ENCODE measurements around the gene MGAT4A.

DNA sequence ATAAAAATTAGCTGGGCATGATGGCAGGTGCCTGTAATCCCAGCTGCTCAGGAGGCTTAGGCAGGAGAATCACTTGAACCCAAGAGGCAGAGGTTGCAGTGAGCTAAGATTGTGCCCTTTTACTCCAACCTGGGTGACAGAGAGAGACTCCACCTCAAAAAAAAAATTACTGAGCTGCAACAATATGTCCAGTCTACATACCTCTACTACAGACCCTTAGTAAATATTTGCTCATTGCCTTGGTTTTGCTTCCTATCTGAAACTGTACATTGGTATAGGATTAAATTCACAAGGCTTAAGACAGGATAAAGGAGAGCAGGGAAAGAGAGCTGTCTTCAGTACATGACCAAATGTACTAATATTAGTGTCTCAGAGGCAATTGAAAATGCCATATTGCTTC is 8.1 kb upstream of the MGAT4A start:
- TF ChIP-seq, protein P1, sequence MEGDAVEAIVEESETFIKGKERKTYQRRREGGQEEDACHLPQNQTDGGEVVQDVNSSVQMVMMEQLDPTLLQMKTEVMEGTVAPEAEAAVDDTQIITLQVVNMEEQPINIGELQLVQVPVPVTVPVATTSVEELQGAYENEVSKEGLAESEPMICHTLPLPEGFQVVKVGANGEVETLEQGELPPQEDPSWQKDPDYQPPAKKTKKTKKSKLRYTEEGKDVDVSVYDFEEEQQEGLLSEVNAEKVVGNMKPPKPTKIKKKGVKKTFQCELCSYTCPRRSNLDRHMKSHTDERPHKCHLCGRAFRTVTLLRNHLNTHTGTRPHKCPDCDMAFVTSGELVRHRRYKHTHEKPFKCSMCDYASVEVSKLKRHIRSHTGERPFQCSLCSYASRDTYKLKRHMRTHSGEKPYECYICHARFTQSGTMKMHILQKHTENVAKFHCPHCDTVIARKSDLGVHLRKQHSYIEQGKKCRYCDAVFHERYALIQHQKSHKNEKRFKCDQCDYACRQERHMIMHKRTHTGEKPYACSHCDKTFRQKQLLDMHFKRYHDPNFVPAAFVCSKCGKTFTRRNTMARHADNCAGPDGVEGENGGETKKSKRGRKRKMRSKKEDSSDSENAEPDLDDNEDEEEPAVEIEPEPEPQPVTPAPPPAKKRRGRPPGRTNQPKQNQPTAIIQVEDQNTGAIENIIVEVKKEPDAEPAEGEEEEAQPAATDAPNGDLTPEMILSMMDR (conservative IDR thresholded peaks at IDR 0.05; ENCODE audit: low read length) = no peak
- no peak for TF ChIP-seq EZH2phosphoT487 (IDR thresholded peaks at IDR 0.05; ENCODE audit: borderline replicate concordance, low read depth, low read length)

Data from OCI-LY7 (cell line).